ENCODE data around the gene ASTE1.
A peak's percentile ranks its signal among the peaks of the same experiment; 100 is the strongest.

ASTE1 gene

DNA sequence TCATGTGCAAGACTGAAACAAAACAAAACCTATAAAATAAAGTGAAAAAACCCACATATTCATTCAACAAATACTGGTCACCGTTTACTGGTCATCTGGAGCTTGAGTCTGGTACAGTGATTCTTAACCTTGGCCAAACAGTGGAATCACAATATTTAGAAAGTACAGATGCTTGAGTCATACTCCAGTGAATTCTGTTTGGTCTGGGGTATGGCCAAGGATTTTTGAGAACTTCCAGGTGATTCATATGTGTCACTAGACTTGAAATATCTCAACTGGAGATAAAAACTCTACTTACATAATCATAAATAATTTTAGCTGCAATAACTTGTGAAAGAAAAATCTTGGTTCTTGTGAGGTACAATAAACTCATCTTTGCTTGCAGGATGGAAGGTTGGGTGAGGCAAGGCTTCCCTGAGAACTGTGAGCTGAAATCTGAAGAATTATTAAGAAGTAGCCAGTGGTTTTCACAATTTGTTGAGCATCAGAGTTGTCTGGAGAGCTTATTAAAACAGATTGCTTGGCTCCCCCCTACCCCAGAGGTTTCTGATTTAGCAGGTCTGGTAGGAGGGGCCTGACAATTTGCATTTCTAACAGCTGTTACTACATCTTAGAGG is 9.7 kb upstream of the ASTE1 start:
- FAIRE-seq: peak; percentile 86
- TF ChIP-seq POLR2A (IDR thresholded peaks at IDR 0.05; ENCODE audit: low read depth, low read length): no peak
- DNase-seq (ENCODE audit: insufficient read length, low spot score): peak; percentile 33

- DNase-seq (ENCODE audit: insufficient read length, low spot score) (no peak), FAIRE-seq (peak; percentile 64)
- no peak for TF ChIP-seq POLR2A (IDR thresholded peaks at IDR 0.05; ENCODE audit: low read depth, low read length)
Observed at GRCh38 chr3:131033480-131034080, 7.0 kb upstream of the ASTE1 start.

DNA sequence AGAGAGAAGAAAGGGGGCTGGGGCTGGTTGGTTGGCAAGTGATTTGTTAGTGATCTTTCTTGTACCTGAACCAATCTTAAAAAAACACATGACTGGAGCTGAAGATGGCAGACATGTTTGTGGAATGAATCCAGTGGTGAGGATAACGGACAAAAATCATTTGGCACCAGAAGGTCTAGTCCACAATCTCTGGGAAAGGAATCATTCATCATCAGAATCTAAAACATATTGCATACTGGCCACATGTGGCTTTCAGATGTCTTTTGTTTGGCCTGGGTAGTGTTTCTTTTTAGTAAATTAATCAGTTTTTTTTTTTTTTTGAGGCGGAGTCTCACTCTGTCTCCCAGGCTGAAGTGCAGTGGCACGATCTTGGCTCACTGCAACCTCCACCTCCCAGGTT is 5.0 kb upstream of the ASTE1 start:
- no peak for FAIRE-seq
- TF ChIP-seq POLR2A (IDR thresholded peaks at IDR 0.05; ENCODE audit: low read depth, low read length): no peak
- no peak for DNase-seq (ENCODE audit: insufficient read length, low spot score)

- DNase-seq (ENCODE audit: insufficient read length, low spot score): no peak
- no peak for TF ChIP-seq POLR2A (IDR thresholded peaks at IDR 0.05; ENCODE audit: low read depth, low read length)
- no peak for FAIRE-seq
Observed at GRCh38 chr3:131028844-131029243, 2.2 kb upstream of the ASTE1 start.

- no peak for TF ChIP-seq POLR2A (IDR thresholded peaks at IDR 0.05; ENCODE audit: low read depth, low read length)
- peak; percentile 6 for FAIRE-seq
- no peak for DNase-seq (ENCODE audit: insufficient read length, low spot score)
Observed at GRCh38 chr3:131025539-131025938, 1.1 kb downstream of the ASTE1 start.

GRCh38 chr3:131020122-131020693 is 6.4 kb downstream of the ASTE1 start:
- no peak for DNase-seq (ENCODE audit: insufficient read length, low spot score)
- FAIRE-seq: no peak
- no peak for TF ChIP-seq POLR2A (IDR thresholded peaks at IDR 0.05; ENCODE audit: low read depth, low read length)

- FAIRE-seq (no peak), DNase-seq (ENCODE audit: insufficient read length, low spot score) (no peak)
- TF ChIP-seq POLR2A (IDR thresholded peaks at IDR 0.05; ENCODE audit: low read depth, low read length): no peak
Observed at GRCh38 chr3:131018970-131019369, 7.7 kb downstream of the ASTE1 start.

DNA sequence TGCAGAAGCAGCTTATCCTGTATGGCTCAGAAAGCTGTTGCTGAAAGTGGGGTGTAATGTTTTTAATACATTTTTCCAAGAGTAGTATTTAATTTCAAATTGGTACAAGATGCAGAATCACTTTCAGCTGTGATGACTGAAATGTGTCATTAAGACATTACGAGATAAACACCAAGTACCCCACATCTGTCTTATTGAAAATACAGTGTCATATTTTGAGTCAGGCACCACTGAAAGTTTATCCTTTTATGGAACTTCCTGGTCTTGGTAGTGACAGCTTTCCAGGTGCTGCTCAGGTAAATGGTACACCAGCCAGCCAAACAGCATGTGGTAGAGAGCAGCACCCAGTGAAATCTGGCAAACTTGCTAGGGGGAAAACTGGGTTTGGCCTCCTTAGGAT is 16.9 kb downstream of the ASTE1 start:
- TF ChIP-seq POLR2A (IDR thresholded peaks at IDR 0.05; ENCODE audit: low read depth, low read length): no peak
- no peak for FAIRE-seq
- no peak for DNase-seq (ENCODE audit: insufficient read length, low spot score)

- FAIRE-seq: no peak
- no peak for DNase-seq (ENCODE audit: insufficient read length, low spot score)
- TF ChIP-seq POLR2A (IDR thresholded peaks at IDR 0.05; ENCODE audit: low read depth, low read length): no peak
Observed at GRCh38 chr3:131008326-131008725, 18.3 kb downstream of the ASTE1 start.

GRCh38 chr3:131007782-131008181 is 18.8 kb downstream of the ASTE1 start:
- DNase-seq (ENCODE audit: insufficient read length, low spot score) (no peak), FAIRE-seq (peak; percentile 64)
- no peak for TF ChIP-seq POLR2A (IDR thresholded peaks at IDR 0.05; ENCODE audit: low read depth, low read length)

GRCh38 chr3:131007256-131007655 is 19.4 kb downstream of the ASTE1 start:
- TF ChIP-seq POLR2A (IDR thresholded peaks at IDR 0.05; ENCODE audit: low read depth, low read length): no peak
- DNase-seq (ENCODE audit: insufficient read length, low spot score) (no peak), FAIRE-seq (no peak)

GRCh38 chr3:131004603-131005002 is 22.0 kb downstream of the ASTE1 start:
- no peak for DNase-seq (ENCODE audit: insufficient read length, low spot score)
- TF ChIP-seq POLR2A (IDR thresholded peaks at IDR 0.05; ENCODE audit: low read depth, low read length): no peak
- FAIRE-seq: no peak

GRCh38 chr3:131001071-131001470 is 25.6 kb downstream of the ASTE1 start:
- FAIRE-seq: no peak

GRCh38 chr3:130997289-130997688 is 29.3 kb downstream of the ASTE1 start:
- no peak for TF ChIP-seq POLR2A (IDR thresholded peaks at IDR 0.05; ENCODE audit: low read depth, low read length)
- DNase-seq (ENCODE audit: insufficient read length, low spot score) (no peak), FAIRE-seq (no peak)

More at GRCh38 chr3:131001071-131001470, 25.6 kb downstream of the ASTE1 start:
- DNase-seq (ENCODE audit: insufficient read length, low spot score): no peak
- TF ChIP-seq POLR2A (IDR thresholded peaks at IDR 0.05; ENCODE audit: low read depth, low read length): no peak

- no peak for TF ChIP-seq POLR2A (IDR thresholded peaks at IDR 0.05; ENCODE audit: low read depth, low read length)
- DNase-seq (ENCODE audit: insufficient read length, low spot score) (no peak), FAIRE-seq (no peak)
Observed at GRCh38 chr3:130992344-130992743, 34.3 kb downstream of the ASTE1 start.

Data from H54 (cell line).